Measurements from ENCODE around the gene CHST2. TPM values are rescaled to one million over a fixed set of nuclear protein-coding genes. Genes with fewer than 3 reads are reported as not detected.

Gene CHST2
- 9.9 and 22.9 TPM in 2 replicates for total RNA-seq

GRCh38 chr3:143119009-143119914 lies at the start of gene CHST2:
Gene CHST2 (plus strand): TSS chr3:143119771. CDS start chr3:143120817, 1,046 bp downstream.

Other genes starting within 250 kb of the CHST2 start
- 2.4 and 6.3 TPM in 2 replicates for gene PCOLCE2, start 230.7 kb upstream of the CHST2 start, total RNA-seq
- gene PAQR9, start 156.1 kb upstream of the CHST2 start, total RNA-seq: not detected in 2 replicates
- gene U2SURP, start 118.2 kb upstream of the CHST2 start, total RNA-seq: 56.4 and 81.9 TPM in 2 replicates

Data from nasal cavity respiratory epithelium epithelial cell of viscerocranial mucosa (primary cell).